Parathyroid adenoma (tissue), 2 donors: ENCODE measurements around the gene ZFX.

Experiments
- H2AFZ ChIP-seq: fragments of 300-600 bp; sonication (generic); one replicate; pipeline ENCODE4 v1.7.0; 2017; ENCODE audit warnings: antibody characterized with exemption, mild to moderate bottlenecking
- H3K27ac ChIP-seq: fragments of 300-600 bp; sonication (generic); one replicate; pipeline ENCODE4 v1.7.0; 2017
- H3K27me3 ChIP-seq: fragments of 300-600 bp; sonication (generic); one replicate; pipeline ENCODE4 v1.7.0; 2017; ENCODE audit warnings: low read length; ENCODE audit not compliant: control insufficient read depth, insufficient read depth
- H3K36me3 ChIP-seq: fragments of 300-600 bp; sonication (generic); one replicate; pipeline ENCODE4 v1.7.0; 2017; ENCODE audit warnings: low read length; ENCODE audit not compliant: control insufficient read depth, insufficient read depth
- H3K4me1 ChIP-seq: fragments of 300-600 bp; sonication (generic); one replicate; pipeline ENCODE4 v1.7.0; 2017; ENCODE audit warnings: control low read depth
- H3K4me2 ChIP-seq: fragments of 300-600 bp; sonication (generic); one replicate; pipeline ENCODE4 v1.7.0; 2017; ENCODE audit warnings: low read length
- H3K4me3 ChIP-seq: fragments of 300-600 bp; sonication (generic); one replicate; pipeline ENCODE4 v1.7.0; 2017; ENCODE audit warnings: low read depth, low read length
- H3K79me2 ChIP-seq: fragments of 300-600 bp; sonication (generic); one replicate; pipeline ENCODE4 v1.7.0; 2017; ENCODE audit warnings: control low read depth
- H3K9ac ChIP-seq: fragments of 300-600 bp; sonication (generic); one replicate; pipeline ENCODE4 v1.7.0; 2017; ENCODE audit warnings: mild to moderate bottlenecking
- H3K9me3 ChIP-seq: fragments of 300-600 bp; sonication (generic); one replicate; pipeline ENCODE4 v1.7.0; 2017; ENCODE audit warnings: low read length; ENCODE audit not compliant: control insufficient read depth
- TF ChIP-seq, protein P1 (sequence below): fragments of 300-600 bp; sonication (generic); IDR thresholded peaks from one replicate; pipeline ENCODE4 v1.7.0; 2017; ENCODE audit warnings: antibody characterized with exemption, mild to moderate bottlenecking
- donor health status: primary hyperparathyroidism.

Gene ZFX

DNA sequence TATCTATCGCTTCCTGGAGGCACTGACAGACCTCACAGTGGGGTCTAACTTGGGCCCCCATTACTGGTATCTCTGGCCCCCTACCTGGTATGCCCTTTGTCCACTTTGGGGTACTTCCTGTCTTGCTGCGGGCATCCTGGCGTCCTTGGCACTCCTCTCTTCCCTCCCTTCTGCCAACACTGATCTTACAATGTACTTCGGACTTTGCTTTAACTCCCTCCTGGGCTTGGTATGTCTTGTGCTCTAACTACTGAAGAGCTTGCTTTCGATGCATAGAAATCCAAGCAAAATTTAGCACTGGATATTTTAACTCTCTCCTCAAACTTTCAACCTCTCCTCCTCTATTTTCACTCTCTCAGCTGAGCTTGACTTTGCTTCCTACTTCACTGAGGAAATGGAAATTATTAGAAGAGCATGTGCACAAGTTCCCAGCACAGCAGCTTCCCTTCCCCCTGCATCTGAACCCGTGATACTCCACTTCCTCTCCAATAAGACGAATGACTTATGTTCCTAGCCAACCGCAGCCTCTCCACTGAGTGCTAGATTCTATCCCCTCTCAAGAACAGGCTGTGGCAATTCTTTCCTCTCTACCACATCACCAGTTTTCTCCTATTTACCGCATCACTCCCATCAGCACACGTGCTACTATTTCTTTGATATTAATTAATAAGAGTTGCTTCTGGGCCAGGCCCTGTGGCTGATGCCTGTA, 111.5 kb downstream of the ZFX start:
- Histone ChIP-seq H3K4me1 (no peaks in the 10 kb centered on the region), H2AFZ (no peak overlapping the region), H3K27me3 (no peaks in the 10 kb centered on the region), H3K4me3 (no peak overlapping the region), H3K36me3 (no peaks in the 10 kb centered on the region), H3K9me3 (no peaks in the 10 kb centered on the region), H3K4me2 (no peak overlapping the region), H3K9ac (no peak overlapping the region), H3K79me2 (no peaks in the 10 kb centered on the region), H3K27ac (no peak overlapping the region)
- TF ChIP-seq, protein P1, sequence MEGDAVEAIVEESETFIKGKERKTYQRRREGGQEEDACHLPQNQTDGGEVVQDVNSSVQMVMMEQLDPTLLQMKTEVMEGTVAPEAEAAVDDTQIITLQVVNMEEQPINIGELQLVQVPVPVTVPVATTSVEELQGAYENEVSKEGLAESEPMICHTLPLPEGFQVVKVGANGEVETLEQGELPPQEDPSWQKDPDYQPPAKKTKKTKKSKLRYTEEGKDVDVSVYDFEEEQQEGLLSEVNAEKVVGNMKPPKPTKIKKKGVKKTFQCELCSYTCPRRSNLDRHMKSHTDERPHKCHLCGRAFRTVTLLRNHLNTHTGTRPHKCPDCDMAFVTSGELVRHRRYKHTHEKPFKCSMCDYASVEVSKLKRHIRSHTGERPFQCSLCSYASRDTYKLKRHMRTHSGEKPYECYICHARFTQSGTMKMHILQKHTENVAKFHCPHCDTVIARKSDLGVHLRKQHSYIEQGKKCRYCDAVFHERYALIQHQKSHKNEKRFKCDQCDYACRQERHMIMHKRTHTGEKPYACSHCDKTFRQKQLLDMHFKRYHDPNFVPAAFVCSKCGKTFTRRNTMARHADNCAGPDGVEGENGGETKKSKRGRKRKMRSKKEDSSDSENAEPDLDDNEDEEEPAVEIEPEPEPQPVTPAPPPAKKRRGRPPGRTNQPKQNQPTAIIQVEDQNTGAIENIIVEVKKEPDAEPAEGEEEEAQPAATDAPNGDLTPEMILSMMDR: no peak

DNA sequence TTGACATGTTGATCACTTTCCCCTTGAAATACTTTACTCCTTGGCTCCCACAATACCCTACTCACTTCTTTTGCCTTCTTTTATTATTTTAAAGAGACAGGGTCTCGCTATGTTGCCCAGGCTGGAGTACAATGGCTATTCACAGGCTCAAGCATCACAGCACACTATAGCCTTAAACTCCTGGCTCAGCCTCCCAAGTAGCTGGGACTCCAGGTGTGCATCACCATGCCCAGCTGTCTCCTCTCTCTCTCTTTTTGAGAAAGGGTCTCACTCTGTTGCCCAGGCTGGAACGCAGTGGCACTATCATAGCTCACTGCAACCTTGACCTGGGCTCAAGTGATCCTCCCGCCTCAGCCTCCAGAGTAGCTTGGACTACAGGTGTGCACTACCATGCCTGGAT, 112.8 kb downstream of the ZFX start:
- Histone ChIP-seq H3K4me1 (no peaks in the 10 kb centered on the region), H3K36me3 (no peaks in the 10 kb centered on the region), H3K27me3 (no peaks in the 10 kb centered on the region), H3K79me2 (no peaks in the 10 kb centered on the region), H3K4me3 (no peak overlapping the region), H2AFZ (no peak overlapping the region), H3K9me3 (no peaks in the 10 kb centered on the region), H3K9ac (no peak overlapping the region), H3K4me2 (no peak overlapping the region), H3K27ac (no peak overlapping the region)
- TF ChIP-seq, protein P1: no peak

DNA sequence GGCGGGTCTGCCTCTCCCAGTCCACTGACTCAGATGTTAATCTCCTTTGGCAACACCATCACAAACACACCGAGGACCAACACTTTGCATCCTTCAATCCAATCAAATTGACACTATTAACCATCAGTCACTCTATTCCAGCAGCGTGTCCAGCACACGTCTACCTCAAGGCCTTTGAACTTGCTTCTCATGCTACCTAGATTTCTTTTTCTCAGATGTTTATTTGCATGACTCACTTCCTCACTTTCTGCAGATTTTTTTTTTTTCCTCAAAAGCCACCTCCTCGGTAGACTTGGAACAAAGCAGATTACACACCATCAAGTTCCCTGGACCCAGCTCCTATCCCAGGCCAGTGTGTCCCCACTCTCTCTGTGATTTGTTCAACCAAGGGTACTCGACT, 114.9 kb downstream of the ZFX start:
- no peaks in the 10 kb centered on the region for H3K4me1 ChIP-seq
- H3K9ac ChIP-seq: no peak overlapping the region
- H2AFZ ChIP-seq: no peak overlapping the region
- no peaks in the 10 kb centered on the region for H3K79me2 ChIP-seq
- no peaks in the 10 kb centered on the region for H3K36me3 ChIP-seq
- no peaks in the 10 kb centered on the region for H3K9me3 ChIP-seq
- no peaks in the 10 kb centered on the region for H3K27me3 ChIP-seq
- H3K4me3 ChIP-seq: no peak overlapping the region
- H3K27ac ChIP-seq: no peak overlapping the region
- H3K4me2 ChIP-seq: no peak overlapping the region
- TF ChIP-seq, protein P1: no peak
